ENCODE results near the gene UBFD1.

Gene UBFD1

DNA sequence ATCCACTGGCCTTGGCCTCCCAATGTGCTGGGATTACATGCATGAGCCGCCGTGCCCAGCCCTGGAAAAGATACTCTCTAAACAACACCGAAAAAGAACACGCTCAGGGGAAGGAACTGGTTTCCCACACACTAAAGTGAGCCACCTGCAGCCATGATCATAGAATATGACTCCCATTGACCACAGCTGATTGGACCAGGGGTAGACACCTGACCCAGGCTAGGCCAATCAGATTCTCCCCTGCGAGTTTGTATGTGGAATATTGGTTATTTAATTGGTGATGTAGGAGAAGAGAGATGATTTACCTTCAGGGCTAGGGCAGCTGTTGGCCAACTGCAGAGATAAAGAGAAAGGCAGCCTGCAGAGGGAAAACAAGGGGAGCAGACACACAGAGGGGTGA is 38.2 kb upstream of the UBFD1 start:
- in situ Hi-C loops (cut with MboI; ENCODE audit: low sequenced_read_pairs, unreplicated experiment) = no loop called here
- DNase-seq (ENCODE audit: low spot score) = no peak
- TF ChIP-seq, protein P1, sequence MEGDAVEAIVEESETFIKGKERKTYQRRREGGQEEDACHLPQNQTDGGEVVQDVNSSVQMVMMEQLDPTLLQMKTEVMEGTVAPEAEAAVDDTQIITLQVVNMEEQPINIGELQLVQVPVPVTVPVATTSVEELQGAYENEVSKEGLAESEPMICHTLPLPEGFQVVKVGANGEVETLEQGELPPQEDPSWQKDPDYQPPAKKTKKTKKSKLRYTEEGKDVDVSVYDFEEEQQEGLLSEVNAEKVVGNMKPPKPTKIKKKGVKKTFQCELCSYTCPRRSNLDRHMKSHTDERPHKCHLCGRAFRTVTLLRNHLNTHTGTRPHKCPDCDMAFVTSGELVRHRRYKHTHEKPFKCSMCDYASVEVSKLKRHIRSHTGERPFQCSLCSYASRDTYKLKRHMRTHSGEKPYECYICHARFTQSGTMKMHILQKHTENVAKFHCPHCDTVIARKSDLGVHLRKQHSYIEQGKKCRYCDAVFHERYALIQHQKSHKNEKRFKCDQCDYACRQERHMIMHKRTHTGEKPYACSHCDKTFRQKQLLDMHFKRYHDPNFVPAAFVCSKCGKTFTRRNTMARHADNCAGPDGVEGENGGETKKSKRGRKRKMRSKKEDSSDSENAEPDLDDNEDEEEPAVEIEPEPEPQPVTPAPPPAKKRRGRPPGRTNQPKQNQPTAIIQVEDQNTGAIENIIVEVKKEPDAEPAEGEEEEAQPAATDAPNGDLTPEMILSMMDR (IDR thresholded peaks at IDR 0.05; ENCODE audit: borderline replicate concordance, control extremely low read depth, extremely low read depth, insufficient read depth, missing control alignments) = no peak

DNA sequence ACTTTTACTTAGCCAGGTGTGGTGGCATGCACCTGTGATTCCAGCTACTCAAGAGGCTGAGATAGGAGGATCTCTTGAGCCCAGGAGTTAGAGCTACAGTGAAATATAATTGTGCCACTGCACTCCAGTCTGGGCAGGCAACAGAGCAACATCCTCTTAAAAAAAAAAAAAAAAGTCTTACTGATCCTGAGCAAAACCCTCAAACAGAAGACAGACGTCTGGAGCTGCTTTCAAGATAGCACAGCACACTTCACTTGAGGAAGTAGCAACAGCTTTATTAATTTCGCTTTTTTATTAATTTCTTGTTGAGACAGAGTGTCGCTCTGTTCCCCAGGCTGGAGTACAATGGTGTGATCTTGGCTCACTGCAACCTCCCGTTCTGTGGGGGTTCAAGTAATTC is 37.0 kb upstream of the UBFD1 start:
- TF ChIP-seq, protein P1 (IDR thresholded peaks at IDR 0.05; ENCODE audit: borderline replicate concordance, control extremely low read depth, extremely low read depth, insufficient read depth, missing control alignments) = no peak
- in situ Hi-C loops (cut with MboI; ENCODE audit: low sequenced_read_pairs, unreplicated experiment) = no loop called here

DNA sequence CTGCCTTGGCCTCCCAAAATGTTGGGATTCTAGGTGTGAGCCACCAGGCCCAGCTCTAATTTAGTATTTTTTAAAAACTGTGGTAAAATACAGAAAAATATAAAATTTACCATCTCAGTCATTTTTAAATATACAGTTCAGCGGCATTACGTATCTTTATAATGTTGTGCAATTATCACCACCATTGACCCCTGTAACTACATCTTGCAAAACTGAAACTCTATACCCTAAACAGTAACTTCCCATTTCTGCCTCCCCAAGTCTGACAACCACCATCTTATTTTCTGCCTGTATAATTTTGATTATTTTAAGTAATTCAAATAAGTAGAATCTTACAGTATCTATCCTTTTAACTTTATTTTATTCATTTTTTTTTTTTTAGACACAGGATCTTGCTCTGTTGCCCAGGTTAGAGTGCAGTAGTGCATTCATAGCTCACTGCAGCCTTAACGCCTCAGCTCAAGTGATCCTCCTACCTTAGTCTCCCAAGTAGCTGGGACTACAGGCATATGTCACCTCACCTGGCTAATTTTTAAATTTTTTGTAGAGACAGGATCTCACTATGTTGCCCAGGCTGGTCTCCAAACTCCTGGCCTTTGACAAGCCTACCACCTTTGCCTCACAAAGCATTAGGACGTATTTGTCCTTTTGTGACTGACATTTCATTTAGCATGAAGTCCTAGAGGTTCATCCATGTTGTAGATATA is 36.3 kb upstream of the UBFD1 start:
- TF ChIP-seq, protein P1 (IDR thresholded peaks at IDR 0.05; ENCODE audit: borderline replicate concordance, control extremely low read depth, extremely low read depth, insufficient read depth, missing control alignments) = no peak
- DNase-seq (ENCODE audit: low spot score) = no peak
- in situ Hi-C loops (cut with MboI; ENCODE audit: low sequenced_read_pairs, unreplicated experiment) = no loop called here

More for the DNA sequence above, 37.0 kb upstream of the UBFD1 start:
- no peak for DNase-seq (ENCODE audit: low spot score)

DNA sequence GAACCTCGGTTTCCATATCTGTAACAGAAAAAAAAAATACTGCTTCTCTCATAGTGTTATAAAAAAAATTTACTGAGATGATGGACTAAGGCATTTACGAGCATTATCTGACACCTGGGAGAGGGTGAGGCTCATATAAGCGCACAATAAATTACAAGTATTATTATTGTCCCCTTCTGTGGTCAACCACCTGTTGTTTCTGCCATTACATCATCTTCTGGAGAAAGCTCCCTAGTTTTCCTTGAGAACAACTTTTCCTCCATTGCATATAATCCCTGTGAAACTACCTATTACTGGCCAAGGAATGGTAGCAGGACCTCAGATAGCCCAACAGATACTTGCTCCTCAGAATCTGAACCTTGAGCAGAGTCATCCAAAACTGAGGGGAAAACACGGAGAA is 35.6 kb upstream of the UBFD1 start:
- TF ChIP-seq, protein P1 (IDR thresholded peaks at IDR 0.05; ENCODE audit: borderline replicate concordance, control extremely low read depth, extremely low read depth, insufficient read depth, missing control alignments) = no peak
- in situ Hi-C loops (cut with MboI; ENCODE audit: low sequenced_read_pairs, unreplicated experiment) = no loop called here
- DNase-seq (ENCODE audit: low spot score) = no peak

DNA sequence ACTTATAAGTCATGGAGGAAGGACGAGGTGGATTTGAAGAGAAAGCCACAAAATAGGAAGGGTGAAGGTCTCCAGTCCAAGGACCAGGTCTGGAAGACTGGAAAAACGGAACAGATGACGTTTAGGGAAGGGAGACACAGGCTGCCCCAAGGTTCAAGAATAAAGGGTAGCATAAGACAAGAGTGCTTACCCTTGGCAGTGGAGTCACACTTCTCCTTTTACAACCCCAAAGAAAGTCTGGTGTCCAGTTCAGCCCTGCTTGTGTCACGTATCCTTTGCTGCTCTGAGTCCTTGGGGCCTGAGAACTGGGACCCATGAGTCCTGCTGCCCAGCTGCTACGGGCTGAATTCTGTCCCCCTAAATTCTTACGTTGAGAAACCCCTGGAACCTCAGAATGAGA is 34.2 kb upstream of the UBFD1 start:
- TF ChIP-seq, protein P1 (IDR thresholded peaks at IDR 0.05; ENCODE audit: borderline replicate concordance, control extremely low read depth, extremely low read depth, insufficient read depth, missing control alignments) = no peak
- no peak for DNase-seq (ENCODE audit: low spot score)
- in situ Hi-C loops (cut with MboI; ENCODE audit: low sequenced_read_pairs, unreplicated experiment) = no loop called here

DNA sequence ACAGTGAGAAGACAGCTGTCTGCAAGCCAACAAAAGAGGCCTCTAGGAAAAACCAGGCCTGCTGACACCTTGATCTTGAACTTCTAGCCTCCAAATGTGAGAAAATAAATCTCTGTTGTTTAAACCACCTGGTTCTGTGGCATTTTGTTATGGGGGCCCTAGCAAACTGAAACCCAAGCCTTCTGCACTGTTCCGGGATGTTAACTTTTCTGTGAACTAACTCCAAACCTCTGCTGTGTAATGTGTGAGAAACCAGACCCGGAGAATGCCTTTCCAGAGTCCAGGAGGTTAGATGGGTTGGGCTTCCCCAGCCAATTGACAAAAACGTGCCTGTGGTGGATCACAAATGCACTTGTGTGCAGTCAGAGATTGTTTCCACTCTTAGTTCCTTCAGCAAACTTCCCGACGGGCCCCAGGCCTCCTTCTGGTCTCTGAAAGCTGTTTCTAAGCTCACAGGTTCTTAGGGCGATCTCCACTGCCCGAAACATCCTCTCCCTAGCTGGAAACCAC is 33.6 kb upstream of the UBFD1 start:
- in situ Hi-C loops (cut with MboI; ENCODE audit: low sequenced_read_pairs, unreplicated experiment) = no loop called here
- TF ChIP-seq, protein P1 (IDR thresholded peaks at IDR 0.05; ENCODE audit: borderline replicate concordance, control extremely low read depth, extremely low read depth, insufficient read depth, missing control alignments) = no peak
- DNase-seq (ENCODE audit: low spot score) = no peak

Data from GM13976 (cell line).